Endothelial cell of umbilical vein (primary cell): Measurements from ENCODE around the gene SLC24A3.

ENCODE experiments used
- CTCF ChIP-seq, 2 donors: IDR thresholded peaks; 1 replicate in 1 of 2; 2 replicates in 1 of 2; pipeline ENCODE4 v1.5.1; 2011; ENCODE audit warnings: low read length in 2 of 2, mild to moderate bottlenecking in 2 of 2, moderate library complexity in 2 of 2, control low read depth in 1 of 2, inconsistent platforms in 1 of 2, low read depth in 1 of 2; ENCODE audit not compliant: insufficient read depth in 1 of 2; ENCODE audit errors: extremely low read depth in 1 of 2
- POLR2A ChIP-seq: IDR thresholded peaks from 2 replicates; pipeline ENCODE4 v1.6.1; 2012; ENCODE audit warnings: low read depth, mild to moderate bottlenecking, control low read depth, low read length

- TF ChIP-seq CTCF (IDR thresholded peaks at IDR 0.05; ENCODE audit: extremely low read depth in 1 of 2, insufficient read depth in 1 of 2, low read depth in 1 of 2, low read length in 2 of 2) (no peak), POLR2A (no peak)
Measured at GRCh38 chr20:19232997-19233794, 20.8 kb downstream of the SLC24A3 start.
